WTC11 (cell line): Measurements from ENCODE around the gene PBX4. TPM values are rescaled to one million over a fixed set of nuclear protein-coding genes. Genes with fewer than 3 reads are reported as not detected.

Source experiments
- ATAC-seq: fragments of 200-7000 bp; cut with Tn5 transposase; 2 replicates; pipeline ENCODE4 v1.10.0; 2021; ENCODE audit warnings: mild to moderate bottlenecking, moderate library complexity
- CTCF ChIA-PET: fragments of 300-600 bp; sonication (Branson Sonifier 250); formaldehyde crosslinking; loops from one replicate; lab custom pipeline; 2021; ENCODE audit warnings: antibody characterized with exemption; lab: Charles Lee
- POLR2A ChIA-PET: fragments of 350-600 bp; sonication (Branson Sonifier 250); formaldehyde crosslinking; loops from one replicate; lab custom pipeline; 2021; ENCODE audit warnings: antibody characterized with exemption; lab: Charles Lee
- DNase-seq: peaks from one replicate; pipeline ENCODE4 v3.0.0; 2021; ENCODE audit warnings: low spot score
- H3K27ac Mint-ChIP-seq: 2 replicates; pipeline ENCODE4 v1.8.0; 2021; ENCODE audit warnings: mixed read lengths
- H3K27me3 Mint-ChIP-seq: 2 replicates; pipeline ENCODE4 v1.8.0; 2021; ENCODE audit warnings: low read depth, mild to moderate bottlenecking, moderate library complexity, mixed read lengths
- H3K36me3 Mint-ChIP-seq: 2 replicates; pipeline ENCODE4 v1.8.0; 2021; ENCODE audit warnings: mixed read lengths
- H3K4me1 Mint-ChIP-seq: 2 replicates; pipeline ENCODE4 v1.8.0; 2022; ENCODE audit warnings: mixed read lengths
- H3K4me3 Mint-ChIP-seq: 2 replicates; pipeline ENCODE4 v1.8.0; 2021; ENCODE audit warnings: mild to moderate bottlenecking, moderate library complexity, mixed read lengths
- H3K9me3 Mint-ChIP-seq: 2 replicates; pipeline ENCODE4 v1.8.0; 2021; ENCODE audit warnings: mixed read lengths
- ATF6 ChIP-seq: sonication (generic); formaldehyde crosslinking; IDR thresholded peaks from 2 replicates; pipeline ENCODE4 v1.8.1; 2023; ENCODE audit warnings: mild to moderate bottlenecking, missing genetic modification reagents
- E2F1 ChIP-seq: sonication (generic); formaldehyde crosslinking; IDR thresholded peaks from 2 replicates; pipeline ENCODE4 v1.8.0; 2022; ENCODE audit warnings: mild to moderate bottlenecking, missing genetic modification reagents
- ESRRA ChIP-seq: sonication (generic); formaldehyde crosslinking; IDR thresholded peaks from 2 replicates; pipeline ENCODE4 v1.8.1; 2022; ENCODE audit warnings: mild to moderate bottlenecking, missing genetic modification reagents, borderline replicate concordance
- FOXP1 ChIP-seq: sonication (generic); formaldehyde crosslinking; IDR thresholded peaks from 2 replicates; pipeline ENCODE4 v1.8.0; 2022; ENCODE audit warnings: missing genetic modification reagents, mild to moderate bottlenecking, moderate library complexity, borderline replicate concordance
- GABPB1 ChIP-seq: sonication (generic); formaldehyde crosslinking; IDR thresholded peaks from 2 replicates; pipeline ENCODE4 v1.8.1; 2023; ENCODE audit warnings: mild to moderate bottlenecking, missing genetic modification reagents
- MYBL2 ChIP-seq: sonication (generic); formaldehyde crosslinking; IDR thresholded peaks from 2 replicates; pipeline ENCODE4 v1.8.1; 2023; ENCODE audit warnings: mild to moderate bottlenecking, moderate library complexity, missing genetic modification reagents
- TP53 ChIP-seq: sonication (generic); formaldehyde crosslinking; IDR thresholded peaks from 2 replicates; pipeline ENCODE4 v1.8.1; 2023; ENCODE audit warnings: mild to moderate bottlenecking, missing genetic modification reagents
- USF1 ChIP-seq: sonication (generic); formaldehyde crosslinking; IDR thresholded peaks from 2 replicates; pipeline ENCODE4 v1.8.0; 2022; ENCODE audit warnings: mild to moderate bottlenecking, missing genetic modification reagents
- ZNF219 ChIP-seq: sonication (generic); formaldehyde crosslinking; IDR thresholded peaks from 2 replicates; pipeline ENCODE4 v1.8.0; 2023; ENCODE audit warnings: missing genetic modification reagents, mild to moderate bottlenecking, borderline replicate concordance
- ZNF232 ChIP-seq: sonication (generic); formaldehyde crosslinking; IDR thresholded peaks from 2 replicates; pipeline ENCODE4 v1.8.0; 2022; ENCODE audit warnings: mild to moderate bottlenecking, missing genetic modification reagents
- ZNF671 ChIP-seq: fragments of 250-450 bp; sonication (Bioruptor Pico); IDR thresholded peaks from 2 replicates; pipeline ENCODE4 v1.8.0; 2021; ENCODE audit warnings: mild to moderate bottlenecking
- total RNA-seq: library from RNA; stranded (reverse); gene quantifications from 3 replicates; pipeline ENCODE4 v1.2.3, GENCODE V29; 2021
- TF ChIP-seq, protein P1 (sequence below): sonication (generic); formaldehyde crosslinking; IDR thresholded peaks from 2 replicates; pipeline ENCODE4 v1.8.1; 2023; ENCODE audit warnings: mild to moderate bottlenecking, missing genetic modification reagents, moderate library complexity
- TF ChIP-seq, protein P2 (sequence below): fragments of 250-450 bp; sonication (Bioruptor Pico); conservative IDR thresholded peaks from 2 replicates; pipeline ENCODE4 v1.9.0; 2021; ENCODE audit warnings: mild to moderate bottlenecking
- TF ChIP-seq, protein P3 (sequence below): sonication (generic); formaldehyde crosslinking; IDR thresholded peaks from 2 replicates; pipeline ENCODE4 v1.8.1; 2022; ENCODE audit warnings: missing genetic modification reagents, borderline replicate concordance
- TF ChIP-seq, protein P4 (sequence below): fragments of 250-450 bp; sonication (Bioruptor Pico); IDR thresholded peaks from 2 replicates; pipeline ENCODE4 v1.9.0; 2021; ENCODE audit warnings: mild to moderate bottlenecking

The PBX4 gene
- total RNA-seq, 1 experiment from 2014 or later = 3.2 TPM

DNA sequence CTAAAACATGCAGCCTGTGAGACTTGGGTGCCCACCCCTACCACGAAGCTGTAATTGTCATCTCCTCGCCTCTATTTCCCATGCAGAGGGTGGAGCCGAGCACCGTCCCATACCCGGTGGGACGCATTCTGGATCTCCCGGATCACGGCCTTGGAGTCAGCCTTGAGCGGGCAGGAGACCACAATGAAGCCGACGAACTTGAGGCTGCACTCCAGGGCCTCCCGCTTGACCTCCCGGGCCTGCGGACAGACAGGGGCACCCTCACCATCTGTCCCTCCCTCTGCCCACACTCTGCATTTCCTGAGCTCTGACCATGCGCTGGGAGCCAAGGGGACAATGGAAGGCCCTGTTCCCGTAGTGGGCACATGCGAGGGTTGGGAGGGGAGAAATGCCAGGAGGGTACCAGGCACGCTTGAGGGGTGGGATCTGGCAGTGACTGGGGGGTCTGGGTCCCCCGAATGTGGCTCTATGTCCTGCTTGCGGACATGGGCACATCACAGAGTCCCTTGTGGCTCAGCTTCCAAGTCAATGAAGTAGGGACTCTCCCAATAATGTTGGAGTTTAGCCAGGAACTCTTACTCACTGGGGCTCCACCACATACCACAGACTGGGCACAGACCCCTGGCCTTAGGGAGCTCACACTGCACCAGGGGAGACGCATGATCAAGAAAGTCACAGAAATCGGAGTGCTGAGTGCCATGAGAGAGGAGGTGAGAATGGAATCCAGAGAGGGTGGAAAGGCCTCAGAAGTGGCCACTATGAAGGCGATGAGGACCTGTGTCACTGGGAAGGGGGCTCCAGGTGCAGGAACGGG, 34.2 kb upstream of the PBX4 start:
- peaks cover 68% of the 10 kb centered on the region for H3K36me3 Mint-ChIP-seq

More for the DNA sequence above, 34.2 kb upstream of the PBX4 start:
- Mint-ChIP-seq H3K27me3 (no peaks in the 10 kb centered on the region), H3K27ac (peak overlapping the region; percentile 29; the same call in 1 of the 2 replicates), H3K9me3 (no peaks in the 10 kb centered on the region), H3K4me1 (no peaks in the 10 kb centered on the region), H3K4me3 (no peak overlapping the region)
- no peak for DNase-seq
- TF ChIP-seq MYBL2 = no peak
- no peak for TF ChIP-seq USF1
- TF ChIP-seq ZNF219 (CRISPR knock-in tag) = no peak
- TF ChIP-seq GABPB1 (CRISPR knock-in tag) = no peak
- TF ChIP-seq, protein P1, sequence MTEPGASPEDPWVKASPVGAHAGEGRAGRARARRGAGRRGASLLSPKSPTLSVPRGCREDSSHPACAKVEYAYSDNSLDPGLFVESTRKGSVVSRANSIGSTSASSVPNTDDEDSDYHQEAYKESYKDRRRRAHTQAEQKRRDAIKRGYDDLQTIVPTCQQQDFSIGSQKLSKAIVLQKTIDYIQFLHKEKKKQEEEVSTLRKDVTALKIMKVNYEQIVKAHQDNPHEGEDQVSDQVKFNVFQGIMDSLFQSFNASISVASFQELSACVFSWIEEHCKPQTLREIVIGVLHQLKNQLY (CRISPR knock-in tag) = no peak
- TF ChIP-seq, protein P2, sequence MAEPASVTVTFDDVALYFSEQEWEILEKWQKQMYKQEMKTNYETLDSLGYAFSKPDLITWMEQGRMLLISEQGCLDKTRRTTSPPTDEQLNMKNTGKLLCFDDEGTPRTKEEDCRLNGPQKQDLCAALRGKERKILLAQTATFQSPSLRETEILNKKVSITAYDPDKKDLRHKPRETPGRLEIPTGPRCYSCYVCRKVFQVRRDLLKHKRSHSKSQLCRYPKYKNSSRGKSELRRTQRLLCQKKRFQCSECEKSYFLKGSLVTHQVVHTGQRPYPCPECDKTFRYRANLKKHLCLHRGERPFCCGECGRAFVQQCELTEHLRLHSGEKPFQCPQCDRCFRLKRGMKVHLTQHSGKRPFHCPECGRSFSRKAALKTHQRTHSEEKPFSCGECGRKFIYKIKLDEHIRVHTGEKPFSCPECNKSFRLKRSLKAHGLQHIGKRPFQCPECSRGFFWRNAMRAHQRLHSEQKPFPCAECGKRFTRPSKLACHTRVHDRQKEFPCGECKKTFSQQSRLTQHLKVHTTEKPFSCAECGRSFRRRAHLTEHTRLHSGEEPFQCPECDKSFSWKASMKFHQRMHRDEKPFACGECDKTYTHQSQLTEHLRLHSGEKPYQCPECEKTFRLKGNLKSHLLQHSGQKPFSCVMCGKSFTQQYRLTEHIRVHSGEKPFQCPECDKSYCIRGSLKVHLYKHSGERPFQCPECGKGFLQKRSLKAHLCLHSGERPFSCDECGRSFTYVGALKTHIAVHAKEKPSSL (CRISPR knock-in tag) = no peak
- no peak for TF ChIP-seq ZNF232 (CRISPR knock-in tag)
- no peak for TF ChIP-seq FOXP1 (CRISPR knock-in tag)
- TF ChIP-seq E2F1 (CRISPR knock-in tag) = no peak
- no peak for TF ChIP-seq ZNF671
- no peak for TF ChIP-seq ESRRA (CRISPR knock-in tag)
- TF ChIP-seq, protein P3, sequence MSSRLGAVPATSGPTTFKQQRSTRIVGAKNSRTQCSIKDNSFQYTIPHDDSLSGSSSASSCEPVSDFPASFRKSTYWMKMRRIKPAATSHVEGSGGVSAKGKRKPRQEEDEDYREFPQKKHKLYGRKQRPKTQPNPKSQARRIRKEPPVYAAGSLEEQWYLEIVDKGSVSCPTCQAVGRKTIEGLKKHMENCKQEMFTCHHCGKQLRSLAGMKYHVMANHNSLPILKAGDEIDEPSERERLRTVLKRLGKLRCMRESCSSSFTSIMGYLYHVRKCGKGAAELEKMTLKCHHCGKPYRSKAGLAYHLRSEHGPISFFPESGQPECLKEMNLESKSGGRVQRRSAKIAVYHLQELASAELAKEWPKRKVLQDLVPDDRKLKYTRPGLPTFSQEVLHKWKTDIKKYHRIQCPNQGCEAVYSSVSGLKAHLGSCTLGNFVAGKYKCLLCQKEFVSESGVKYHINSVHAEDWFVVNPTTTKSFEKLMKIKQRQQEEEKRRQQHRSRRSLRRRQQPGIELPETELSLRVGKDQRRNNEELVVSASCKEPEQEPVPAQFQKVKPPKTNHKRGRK (CRISPR knock-in tag) = no peak
- no peak for TF ChIP-seq TP53 (CRISPR knock-in tag)
- TF ChIP-seq, protein P4, sequence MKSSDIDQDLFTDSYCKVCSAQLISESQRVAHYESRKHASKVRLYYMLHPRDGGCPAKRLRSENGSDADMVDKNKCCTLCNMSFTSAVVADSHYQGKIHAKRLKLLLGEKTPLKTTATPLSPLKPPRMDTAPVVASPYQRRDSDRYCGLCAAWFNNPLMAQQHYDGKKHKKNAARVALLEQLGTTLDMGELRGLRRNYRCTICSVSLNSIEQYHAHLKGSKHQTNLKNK = no peak
- no peak for TF ChIP-seq ATF6
- TF ChIP-seq, all 79 proteins: peak for 0
- CTCF ChIA-PET = interaction anchor here (0.9 to 1.5 kb wide), 5 partner anchors 9 to 120 kb away, joined by 3 to 6 read pairs (median 5); partner anchors contain the start of gene GMIP
- no peak for ATAC-seq
- POLR2A ChIA-PET = no interaction called here
